KMS-11 (cell line): ENCODE results near the gene IARS2.
"Not testable (repeated sequence)": the region's sequence is repeated elsewhere in the genome, so short reads cannot be mapped to it uniquely, and the experiment has no call there.

ENCODE experiments used
- H2AFZ ChIP-seq: fragments of 200-600 bp; sonication (generic); 2 replicates; pipeline ENCODE4 v1.6.1; 2016; ENCODE audit warnings: antibody characterized with exemption, mixed run types, low read depth
- H3K27ac ChIP-seq: fragments of 200-600 bp; sonication (generic); 2 replicates; pipeline ENCODE4 v1.6.1; 2016; ENCODE audit warnings: mild to moderate bottlenecking, mixed run types
- H3K27me3 ChIP-seq: fragments of 200-600 bp; sonication (generic); 2 replicates; pipeline ENCODE4 v1.6.1; 2017; ENCODE audit warnings: mild to moderate bottlenecking, low read depth, mixed run types, moderate library complexity; ENCODE audit not compliant: insufficient read depth
- H3K36me3 ChIP-seq: fragments of 200-600 bp; sonication (generic); 2 replicates; pipeline ENCODE4 v1.6.1; 2017; ENCODE audit warnings: mild to moderate bottlenecking, mixed run types; ENCODE audit not compliant: insufficient read depth
- H3K4me1 ChIP-seq: fragments of 200-600 bp; sonication (generic); 2 replicates; pipeline ENCODE4 v1.6.1; 2016; ENCODE audit warnings: mild to moderate bottlenecking, low read depth, mixed run types; ENCODE audit not compliant: poor library complexity, severe bottlenecking
- H3K4me2 ChIP-seq: fragments of 200-600 bp; sonication (generic); 2 replicates; pipeline ENCODE4 v1.7.0; 2016; ENCODE audit warnings: mild to moderate bottlenecking, mixed run types
- H3K4me3 ChIP-seq: fragments of 200-600 bp; sonication (generic); IDR thresholded peaks from 2 replicates; pipeline ENCODE4 v1.6.1; 2017; ENCODE audit warnings: low read depth, low read length, mixed read lengths; ENCODE audit not compliant: insufficient read depth
- H3K79me2 ChIP-seq: fragments of 200-600 bp; sonication (generic); 2 replicates; pipeline ENCODE4 v1.6.1; 2016; ENCODE audit warnings: low read depth, mixed run types; ENCODE audit not compliant: insufficient read depth
- H3K9ac ChIP-seq: fragments of 200-600 bp; sonication (generic); 2 replicates; pipeline ENCODE4 v1.6.1; 2016; ENCODE audit warnings: mild to moderate bottlenecking, mixed run types
- H4K20me1 ChIP-seq: fragments of 200-600 bp; sonication (generic); 2 replicates; pipeline ENCODE4 v1.6.1; 2016; ENCODE audit warnings: mild to moderate bottlenecking, mixed run types; ENCODE audit not compliant: insufficient read depth
- CTCF ChIP-seq: fragments of 200-600 bp; sonication (generic); conservative IDR thresholded peaks from 2 replicates; pipeline ENCODE4 v1.6.1; 2017; ENCODE audit warnings: low read depth, mild to moderate bottlenecking, antibody characterized with exemption, low read length, moderate library complexity, mixed read lengths

Gene IARS2

DNA sequence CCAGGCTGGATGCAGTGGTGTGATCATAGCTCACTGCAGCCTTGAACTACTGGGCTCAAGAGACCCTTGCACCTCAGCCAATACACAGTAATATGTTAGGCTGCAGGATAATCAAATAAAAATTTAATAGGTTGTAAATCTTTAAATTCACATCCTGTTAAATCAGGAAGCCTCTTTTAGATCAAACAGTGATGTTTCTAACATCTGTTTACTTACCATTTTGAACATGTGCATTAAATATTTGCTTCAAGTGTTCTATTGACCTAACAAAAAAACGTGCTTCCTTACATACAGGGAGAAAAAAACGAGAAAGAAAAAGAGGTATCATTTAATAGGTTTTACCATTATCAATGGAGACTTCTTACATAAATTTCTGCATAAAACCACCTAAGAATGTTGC lies 70.6 kb downstream of the IARS2 start:
- Histone ChIP-seq H3K4me3 (no peak overlapping the region), H3K27ac (no peak overlapping the region), H3K27me3 (no peaks in the 10 kb centered on the region), H3K4me2 (no peak overlapping the region), H3K4me1 (no peaks in the 10 kb centered on the region), H3K9ac (no peak overlapping the region), H4K20me1 (no peaks in the 10 kb centered on the region), H3K36me3 (peaks cover 6% of the 10 kb centered on the region; the same call in 1 of the 2 replicates), H2AFZ (no peak overlapping the region), H3K79me2 (no peaks in the 10 kb centered on the region)
- no peak for TF ChIP-seq CTCF

DNA sequence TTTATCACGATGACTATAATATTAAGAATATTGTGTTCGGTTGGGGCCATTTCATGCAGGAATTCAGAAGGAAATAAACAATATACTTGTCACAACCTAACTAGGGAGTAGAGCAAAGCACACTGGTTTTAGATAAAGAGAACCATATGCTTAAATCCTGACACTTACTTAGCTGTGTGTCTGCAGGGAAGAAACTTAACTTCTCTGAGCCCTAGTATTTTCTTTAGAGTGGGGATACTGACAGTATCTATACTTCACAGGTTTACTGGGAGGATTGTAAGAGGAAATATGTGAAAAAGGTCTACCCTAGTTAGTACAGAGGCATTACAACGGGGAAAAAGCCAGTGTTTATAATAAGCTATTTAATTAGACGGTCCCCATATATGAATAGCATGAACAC lies 72.9 kb downstream of the IARS2 start:
- Histone ChIP-seq H3K4me3 (no peak overlapping the region), H3K4me2 (no peak overlapping the region), H4K20me1 (no peaks in the 10 kb centered on the region), H2AFZ (no peak overlapping the region), H3K4me1 (no peaks in the 10 kb centered on the region), H3K27me3 (no peaks in the 10 kb centered on the region), H3K9ac (no peak overlapping the region), H3K27ac (no peak overlapping the region), H3K36me3 (peaks cover 17% of the 10 kb centered on the region), H3K79me2 (no peaks in the 10 kb centered on the region)
- no peak for TF ChIP-seq CTCF

GRCh38 chr1:220169887-220170286 lies 76.0 kb downstream of the IARS2 start:
- H3K79me2 ChIP-seq, H3K27me3 ChIP-seq, H4K20me1 ChIP-seq, H3K4me2 ChIP-seq, H3K4me3 ChIP-seq, H3K27ac ChIP-seq, H3K9ac ChIP-seq, H3K4me1 ChIP-seq, H2AFZ ChIP-seq: not testable (repeated sequence)
- H3K36me3 ChIP-seq: peaks cover 23% of the 10 kb centered on the region

DNA sequence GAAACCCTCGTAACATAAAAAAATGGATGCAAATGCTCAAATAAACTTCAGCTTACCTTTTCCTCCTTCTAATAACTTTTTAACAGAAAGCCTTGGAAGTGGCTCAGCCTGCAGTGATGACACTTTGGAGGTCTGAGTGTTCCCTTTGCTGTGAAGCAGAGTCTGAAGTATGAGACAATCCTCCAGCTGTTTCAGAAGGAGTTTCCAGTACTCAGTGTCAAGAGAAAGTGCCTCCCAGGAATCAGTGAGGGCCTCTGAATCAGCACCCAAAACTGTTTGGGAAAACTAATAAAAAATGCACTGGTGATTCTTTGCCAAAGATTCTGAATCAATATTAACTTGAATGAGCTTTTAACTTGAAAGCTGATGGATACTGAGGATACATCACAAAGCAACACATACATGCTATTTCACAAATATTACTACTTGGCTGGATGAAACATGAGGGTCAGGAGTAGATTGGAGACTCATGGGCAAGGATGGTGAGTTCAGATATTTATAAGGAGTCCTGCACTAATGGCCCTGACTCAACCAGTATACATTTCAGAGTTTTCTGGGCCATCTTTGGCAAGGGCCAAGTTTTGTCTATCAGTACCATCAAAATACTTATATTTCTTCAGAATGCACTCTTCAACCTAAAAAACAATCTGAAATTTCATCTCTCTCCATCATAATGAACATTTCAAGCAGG lies 77.0 kb downstream of the IARS2 start:
- TF ChIP-seq CTCF: no peak
- no peak overlapping the region for H3K4me2 ChIP-seq
- no peaks in the 10 kb centered on the region for H3K79me2 ChIP-seq
- no peak overlapping the region for H3K4me3 ChIP-seq
- H4K20me1 ChIP-seq: no peaks in the 10 kb centered on the region; the same call in 1 of the 2 replicates
- H3K36me3 ChIP-seq: peaks cover 23% of the 10 kb centered on the region
- no peak overlapping the region for H3K9ac ChIP-seq
- no peak overlapping the region for H2AFZ ChIP-seq
- H3K4me1 ChIP-seq: no peaks in the 10 kb centered on the region
- H3K27ac ChIP-seq: no peak overlapping the region
- no peaks in the 10 kb centered on the region for H3K27me3 ChIP-seq

DNA sequence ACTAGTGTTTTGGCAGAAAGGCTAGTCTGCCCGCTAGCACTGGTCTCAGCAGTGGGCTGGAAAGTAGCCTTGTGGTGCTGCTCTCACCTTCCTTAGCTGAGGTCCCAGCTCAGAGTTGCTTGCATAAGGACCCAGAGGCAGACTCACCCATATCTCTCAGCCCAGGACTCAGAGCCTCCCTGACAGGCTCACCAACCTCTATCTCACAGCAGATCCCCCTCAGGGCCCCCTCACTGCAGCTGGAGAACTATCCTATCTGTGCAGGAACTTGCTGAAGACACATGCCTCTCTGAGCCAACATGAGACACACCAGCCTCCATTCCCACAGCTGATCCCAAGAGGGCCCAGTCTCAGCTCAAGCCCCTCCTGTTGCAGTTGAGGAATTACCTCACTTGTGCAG lies 82.6 kb downstream of the IARS2 start:
- no peak overlapping the region for H3K9ac ChIP-seq
- no peaks in the 10 kb centered on the region for H3K79me2 ChIP-seq
- H3K4me1 ChIP-seq: no peaks in the 10 kb centered on the region
- H2AFZ ChIP-seq: no peak overlapping the region
- no peak for TF ChIP-seq CTCF
- no peak overlapping the region for H3K4me2 ChIP-seq
- H3K27me3 ChIP-seq: no peaks in the 10 kb centered on the region
- peaks cover 9% of the 10 kb centered on the region; the same call in 1 of the 2 replicates for H3K36me3 ChIP-seq
- no peak overlapping the region for H3K27ac ChIP-seq
- no peak overlapping the region for H3K4me3 ChIP-seq
- no peaks in the 10 kb centered on the region; the same call in 1 of the 2 replicates for H4K20me1 ChIP-seq
